GM21723 (cell line): ENCODE results near the gene PRSS57.
A peak's percentile ranks its signal among the peaks of the same experiment; 100 is the strongest.

Experiments used
- ATAC-seq: cut with Tn5 transposase; IDR thresholded peaks from one replicate; pipeline ENCODE4 v1.9.1; 2021; ENCODE audit warnings: mild to moderate bottlenecking, moderate library complexity; ENCODE audit not compliant: unreplicated experiment

PRSS57 gene

GRCh38 chr19:639253-640160 lies 55.7 kb downstream of the PRSS57 start, which contains the start of gene FGF22:
Gene FGF22 (plus strand): TSS chr19:639879. CDS start chr19:639926, 47 bp downstream.
- ATAC-seq = peak; percentile 46

- ATAC-seq = no peak
These were observed 56.4 kb downstream of the PRSS57 start for GRCh38 chr19:638906-639252.
